ENCODE results near the gene SBF1.
"Not testable (repeated sequence)": the region's sequence is repeated elsewhere in the genome, so short reads cannot be mapped to it uniquely, and the experiment has no call there.

The SBF1 gene

GRCh38 chr22:50425179-50425916, 49.5 kb downstream of the SBF1 start:
- no peak for DNase-seq (ENCODE audit: low read depth)

DNA sequence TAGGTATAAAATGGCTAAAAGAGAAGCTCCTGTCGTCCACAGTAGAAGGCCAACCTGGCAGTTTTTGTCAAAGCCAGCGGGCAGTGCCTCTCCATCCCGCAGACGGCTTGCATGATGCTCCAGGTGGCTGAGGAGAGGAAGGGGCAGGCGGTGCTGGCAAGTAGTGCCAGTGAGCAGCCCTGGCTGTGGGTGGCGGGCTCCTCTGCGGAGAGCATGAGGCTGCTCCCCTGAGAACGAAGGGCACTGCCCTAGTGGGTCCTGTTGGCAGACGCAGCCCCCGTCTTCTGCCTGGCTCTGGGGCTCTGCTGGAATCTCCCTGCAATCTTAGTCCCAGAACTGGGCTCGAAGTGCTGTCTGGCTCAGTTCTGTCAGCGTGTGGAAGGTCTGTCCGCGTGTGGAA, 50.9 kb downstream of the SBF1 start:
- no peak for DNase-seq (ENCODE audit: low read depth)

DNA sequence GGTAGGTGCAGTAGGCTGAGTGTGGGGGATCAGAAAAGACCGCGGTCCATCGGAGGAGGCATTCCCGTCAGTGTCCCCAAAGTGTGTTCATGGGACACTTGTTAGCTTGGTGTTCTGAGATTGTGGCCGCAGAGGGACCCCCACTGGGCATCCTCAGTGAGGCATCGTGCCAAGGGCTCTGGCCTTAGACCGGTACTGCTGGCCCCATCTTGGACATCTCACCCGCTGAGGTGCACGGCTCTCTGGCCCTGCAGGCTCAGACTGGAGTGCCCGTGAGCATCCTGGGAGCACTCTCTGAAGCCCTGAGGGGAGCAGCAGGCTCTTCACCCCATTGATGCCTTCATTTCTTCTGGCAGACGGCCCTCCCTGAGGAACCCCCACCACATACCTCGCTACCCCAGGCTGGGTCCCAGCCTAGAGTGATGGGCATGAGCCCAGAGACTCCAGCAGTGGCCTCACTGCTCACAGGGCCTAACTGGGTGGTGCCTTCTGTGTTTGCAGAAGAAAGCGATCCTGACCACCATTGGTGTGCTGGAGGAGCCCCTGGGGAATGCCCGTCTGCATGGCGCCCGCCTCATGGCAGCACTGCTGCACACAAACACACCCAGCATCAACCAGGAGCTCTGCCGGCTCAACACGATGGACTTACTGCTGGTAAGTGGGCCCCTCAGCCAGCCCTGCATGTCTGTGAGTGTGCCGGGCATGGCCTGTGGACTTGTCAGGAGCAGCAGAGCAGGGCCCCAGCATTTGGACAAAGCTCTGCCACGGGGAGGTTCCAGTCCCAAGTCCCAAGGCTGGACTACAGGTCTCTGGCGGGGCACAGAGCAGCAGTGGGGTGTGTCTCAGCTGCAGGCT, 51.6 kb downstream of the SBF1 start:
- DNase-seq (ENCODE audit: low read depth): no peak

- DNase-seq (ENCODE audit: low read depth): no peak
These were observed 52.8 kb downstream of the SBF1 start for GRCh38 chr22:50422046-50422445.

DNA sequence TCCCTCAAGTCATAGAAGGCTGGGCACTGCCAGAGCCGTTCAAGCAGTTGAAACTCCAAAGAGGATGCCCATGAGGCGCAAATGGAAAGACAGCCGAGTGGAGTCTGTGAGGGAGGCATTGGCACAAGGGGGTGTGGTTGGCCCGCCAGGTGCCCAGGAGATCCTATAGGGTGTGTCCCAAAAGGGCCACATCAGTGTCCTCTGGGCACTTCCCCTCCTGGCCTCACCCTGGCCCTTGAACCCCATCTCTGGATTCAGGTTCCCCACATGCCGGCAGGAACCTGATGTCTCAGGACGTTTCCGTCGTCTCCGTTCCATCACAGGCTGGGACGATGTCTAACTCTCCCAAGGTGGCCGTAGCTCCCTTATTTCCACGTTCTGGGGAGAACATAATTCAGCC, 54.3 kb downstream of the SBF1 start:
- DNase-seq (ENCODE audit: low read depth): no peak

GRCh38 chr22:50420015-50420414, 54.8 kb downstream of the SBF1 start:
- DNase-seq (ENCODE audit: low read depth): no peak

DNA sequence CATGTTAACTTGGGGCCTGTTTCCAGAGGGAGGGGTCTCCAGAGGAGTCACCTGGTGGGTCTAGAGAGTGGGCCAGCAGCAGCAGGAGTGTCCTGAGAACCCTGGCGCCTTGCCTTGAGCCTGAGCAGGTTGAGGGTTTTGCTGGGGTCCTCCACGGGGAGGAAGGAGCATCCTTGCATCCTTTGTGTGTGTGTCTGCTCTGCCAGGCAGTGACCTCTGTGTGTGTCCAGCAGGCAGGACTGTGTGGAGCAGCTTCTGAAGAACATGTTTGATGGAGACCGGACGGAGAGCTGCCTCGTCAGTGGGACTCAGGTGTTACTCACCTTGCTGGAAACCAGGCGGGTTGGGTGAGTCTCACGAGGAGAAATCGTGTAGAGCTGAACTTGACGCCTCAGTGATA, 55.7 kb downstream of the SBF1 start:
- no peak for DNase-seq (ENCODE audit: low read depth)

DNA sequence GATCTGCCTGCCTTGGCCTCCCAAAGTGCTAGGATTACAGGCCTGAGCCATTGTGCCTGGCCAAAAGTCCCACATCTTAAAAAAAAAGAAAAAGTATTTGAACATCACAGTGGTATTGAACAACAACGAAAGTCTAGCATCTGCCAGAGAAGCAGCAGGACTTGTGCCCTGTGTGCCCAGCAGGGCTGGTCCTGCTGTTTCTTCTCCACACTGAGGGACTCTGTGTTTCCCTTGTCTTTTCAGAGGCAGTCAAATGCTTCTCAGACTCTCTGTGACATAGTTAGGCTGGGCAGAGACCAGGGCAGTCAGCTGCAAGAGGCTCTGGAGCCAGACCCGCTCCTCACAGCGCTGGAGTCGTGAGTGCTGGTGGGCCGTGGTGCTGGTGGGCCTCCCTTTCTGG, 56.2 kb downstream of the SBF1 start:
- no peak for DNase-seq (ENCODE audit: low read depth)

DNA sequence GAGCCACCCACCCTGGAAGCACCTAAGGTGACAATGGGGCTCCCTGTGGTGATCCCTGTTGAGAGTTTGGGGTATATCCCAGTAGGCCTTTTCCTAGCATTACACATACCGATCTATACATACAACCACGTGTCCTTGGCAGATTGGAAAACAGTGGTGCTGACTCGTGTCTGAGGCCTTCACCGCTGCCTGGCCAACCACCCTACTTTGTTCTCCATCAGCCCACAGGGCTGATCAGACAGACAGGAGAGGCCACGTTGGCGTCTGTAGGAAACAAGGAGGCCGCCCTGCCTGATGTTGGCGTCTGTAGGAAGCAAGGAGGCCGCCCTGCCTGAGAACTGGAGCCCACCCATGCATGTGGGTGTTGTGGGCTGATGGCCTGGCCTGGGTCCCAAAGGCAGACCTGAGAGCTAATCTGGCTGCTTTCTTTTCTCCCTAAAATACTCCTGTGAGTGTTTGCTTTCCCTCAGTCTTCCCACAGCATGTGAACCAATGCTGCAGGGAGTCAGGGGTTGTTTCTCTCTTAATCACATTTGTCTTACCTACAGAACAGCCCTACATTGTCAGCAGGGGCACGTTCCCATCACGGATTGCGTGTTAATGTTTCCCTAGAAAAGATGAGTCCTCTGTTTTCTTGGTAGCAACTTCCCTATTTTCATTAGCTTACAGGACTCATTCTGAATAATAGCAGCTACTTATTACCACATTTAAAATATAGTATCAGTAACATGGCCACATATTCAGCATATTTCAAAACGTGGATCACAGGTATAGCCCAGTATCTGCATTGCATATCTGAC, 57.2 kb downstream of the SBF1 start:
- no peak for DNase-seq (ENCODE audit: low read depth)

DNA sequence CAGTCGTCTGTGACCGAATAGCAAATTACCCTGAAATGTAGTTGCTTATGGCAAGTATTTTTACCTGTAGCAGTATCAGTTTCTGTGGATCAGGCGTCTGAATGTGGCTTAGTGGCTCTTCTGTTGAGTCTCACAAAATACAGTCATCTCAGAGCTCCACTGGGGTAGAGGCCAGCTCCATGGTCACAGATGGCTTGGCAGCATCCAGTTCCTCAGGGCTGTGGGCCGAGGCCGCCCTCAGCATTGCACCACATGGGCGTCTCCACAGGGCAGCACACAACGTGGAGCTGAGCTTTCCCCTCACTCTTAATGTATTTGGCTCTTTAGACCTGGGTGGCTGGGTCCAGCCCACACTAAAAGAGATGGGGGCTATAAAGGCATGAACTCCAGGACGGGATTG, 57.8 kb downstream of the SBF1 start:
- DNase-seq (ENCODE audit: low read depth): no peak

DNA sequence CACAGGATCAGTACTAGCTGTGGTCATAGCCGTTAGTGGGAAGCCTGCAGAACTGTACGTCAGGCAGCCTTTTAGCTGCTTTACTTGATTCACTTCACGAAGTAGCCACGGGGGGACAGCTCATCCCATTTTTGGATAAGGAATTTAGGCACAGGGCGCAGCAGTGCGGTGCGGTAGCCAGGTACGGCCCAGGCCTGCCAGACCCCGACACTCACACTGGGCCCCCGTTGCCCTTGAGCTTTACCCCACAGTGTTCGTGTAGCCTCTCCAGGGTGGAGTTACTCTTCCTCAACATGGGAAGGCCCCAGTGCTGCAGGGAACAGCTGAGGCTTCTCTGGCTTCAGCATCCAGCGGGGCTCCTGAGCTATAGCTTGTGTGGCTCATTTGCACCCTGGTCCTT, 59.4 kb downstream of the SBF1 start:
- no peak for DNase-seq (ENCODE audit: low read depth)

- DNase-seq (ENCODE audit: low read depth): no peak
These were observed 60.2 kb downstream of the SBF1 start for GRCh38 chr22:50414476-50415248.

GRCh38 chr22:50408954-50409353, 65.9 kb downstream of the SBF1 start:
- not testable (repeated sequence) for DNase-seq (ENCODE audit: low read depth)

GRCh38 chr22:50408311-50408710, 66.5 kb downstream of the SBF1 start:
- DNase-seq (ENCODE audit: low read depth): no peak

DNA sequence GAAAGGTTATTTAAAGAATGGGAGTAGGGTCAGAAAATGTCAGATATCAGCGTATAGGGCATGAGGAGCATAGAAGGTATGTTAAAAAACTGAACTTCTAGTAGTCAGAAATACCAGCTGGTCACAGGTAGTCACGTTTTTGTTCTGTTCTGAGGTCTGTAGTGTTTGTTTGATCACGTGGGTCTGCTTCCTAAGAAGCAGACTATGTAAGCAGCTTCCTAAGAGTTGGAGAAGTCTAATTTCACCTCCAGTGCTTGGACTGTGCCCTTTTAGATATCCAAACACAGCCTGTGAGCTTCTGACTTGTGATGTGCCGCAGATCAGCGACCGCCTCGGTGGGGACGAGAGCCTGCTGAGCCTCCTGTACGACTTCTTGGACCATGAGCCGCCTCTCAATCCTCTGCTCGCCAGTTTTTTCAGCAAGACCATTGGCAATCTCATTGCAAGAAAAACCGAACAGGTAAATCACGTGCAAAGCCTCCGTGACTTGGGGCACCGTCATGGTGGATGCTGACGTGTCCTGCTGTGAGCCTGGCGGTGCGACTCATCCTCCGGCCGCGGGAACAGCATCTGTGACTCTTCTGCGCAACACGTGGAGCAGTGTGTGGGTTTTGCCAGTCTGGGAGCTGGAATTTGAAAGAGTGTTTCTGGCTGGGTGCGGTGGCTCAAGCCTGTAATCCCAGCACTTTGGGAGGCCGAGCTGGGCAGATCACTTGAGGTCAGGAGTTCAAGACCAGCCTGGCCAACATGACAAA, 68.2 kb downstream of the SBF1 start:
- no peak for DNase-seq (ENCODE audit: low read depth)

DNA sequence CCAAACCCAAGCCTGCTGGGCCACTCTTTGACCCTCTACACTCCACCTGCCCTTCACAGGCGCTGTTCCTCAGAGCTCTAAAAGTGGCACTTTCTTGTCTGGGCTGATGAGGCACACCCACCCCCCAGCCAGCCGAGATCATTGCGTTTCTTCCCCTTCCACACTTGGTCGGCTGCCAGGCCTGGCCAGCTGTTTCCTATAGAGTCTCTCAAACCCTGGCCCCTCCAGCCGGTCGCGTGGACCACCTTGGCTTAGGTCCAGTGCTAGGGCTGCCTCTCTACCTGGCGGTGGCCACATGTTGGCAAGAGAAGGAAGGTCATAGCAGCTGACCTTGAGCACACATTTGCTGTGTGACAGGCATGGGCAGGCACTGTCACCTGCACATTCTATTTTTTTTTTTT, 71.1 kb downstream of the SBF1 start:
- no peak for DNase-seq (ENCODE audit: low read depth)

GRCh38 chr22:50401907-50402306, 72.9 kb downstream of the SBF1 start:
- DNase-seq (ENCODE audit: low read depth): no peak

GRCh38 chr22:50400931-50401330, 73.9 kb downstream of the SBF1 start:
- no peak for DNase-seq (ENCODE audit: low read depth)

GRCh38 chr22:50400406-50400805, 74.4 kb downstream of the SBF1 start:
- no peak for DNase-seq (ENCODE audit: low read depth)

DNA sequence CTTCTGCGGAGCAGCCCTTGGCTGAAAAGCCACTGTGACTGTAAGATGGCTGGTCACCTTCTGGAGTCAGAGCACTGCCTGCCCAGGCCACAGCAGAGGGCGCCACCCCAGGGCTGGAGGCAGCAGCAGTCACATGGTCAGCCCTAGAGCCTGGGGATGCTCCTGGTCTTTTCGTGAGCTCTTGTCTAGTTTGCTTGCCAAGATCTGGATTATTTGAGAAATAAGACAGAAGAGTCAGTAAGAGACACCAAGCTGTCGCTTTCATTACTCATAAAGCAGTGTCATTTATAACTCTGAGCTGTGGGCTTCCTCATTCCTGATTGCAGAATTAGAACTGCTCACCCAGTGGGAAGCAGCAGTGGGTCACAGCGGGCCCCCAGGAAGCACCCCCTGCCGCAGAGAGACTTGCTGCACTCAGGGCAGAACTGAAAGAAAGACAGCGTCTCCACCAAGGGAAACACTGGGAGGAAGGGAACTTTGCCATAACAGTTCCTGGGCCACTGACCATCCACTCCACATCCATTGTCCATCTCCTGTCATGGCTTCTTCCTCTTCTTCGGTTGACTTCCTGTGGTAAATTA, 75.0 kb downstream of the SBF1 start:
- DNase-seq (ENCODE audit: low read depth): peak; percentile 5
